Measurements from ENCODE around the gene BAD. TPM values are rescaled to one million over a fixed set of nuclear protein-coding genes. Genes with fewer than 3 reads are reported as not detected.

The BAD gene
- total and polyA plus RNA-seq, 2 of the 13 experiments (the other 11 are each of a cell fraction or from before 2014, with no cell fraction given), result 17.9 to 28.5 TPM

DNA sequence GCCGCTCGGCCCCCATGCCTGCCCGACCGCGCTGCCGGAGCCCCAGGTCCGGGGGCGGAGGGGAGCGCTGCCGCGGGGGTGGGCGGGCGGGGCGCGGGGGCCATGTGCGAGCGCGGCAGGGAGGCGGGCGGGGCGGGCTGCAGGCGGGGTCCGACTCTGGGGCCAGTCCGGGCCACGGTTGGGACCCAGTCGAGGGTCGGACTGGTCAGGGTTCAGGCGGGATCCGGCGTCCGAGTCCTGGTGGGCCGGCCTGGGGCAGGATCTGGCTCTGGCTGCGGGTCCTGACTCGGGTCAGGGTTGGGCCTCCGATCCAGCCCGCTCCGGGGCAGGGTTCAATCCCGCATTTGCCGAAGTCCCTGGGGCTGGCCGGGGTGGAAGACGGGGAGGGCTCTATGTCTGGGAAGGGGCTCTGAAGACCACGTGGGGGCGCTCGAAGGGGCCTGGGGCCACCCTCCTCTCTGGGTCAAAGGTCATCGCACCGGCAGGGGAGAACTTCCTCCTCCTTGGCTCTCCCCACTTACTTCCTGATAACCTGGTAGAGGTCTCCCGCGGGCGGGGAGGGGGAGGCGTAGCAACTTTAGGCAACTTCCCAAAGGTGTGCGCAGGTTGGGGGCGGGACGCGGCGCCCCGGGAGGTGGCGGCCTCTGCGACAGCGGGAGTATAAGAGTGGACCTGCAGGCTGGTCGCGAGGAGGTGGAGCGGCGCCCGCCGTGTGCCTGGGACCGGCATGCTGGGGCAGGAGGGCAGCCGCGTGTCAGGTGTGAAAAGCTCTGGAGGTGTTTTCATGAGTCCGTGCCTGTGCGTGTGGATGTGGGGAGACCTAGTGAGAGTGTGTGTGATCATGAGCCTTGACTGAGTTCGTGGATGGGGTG lies 21.5 kb upstream of the BAD start (continued):
- TF ChIP-seq, protein P1, sequence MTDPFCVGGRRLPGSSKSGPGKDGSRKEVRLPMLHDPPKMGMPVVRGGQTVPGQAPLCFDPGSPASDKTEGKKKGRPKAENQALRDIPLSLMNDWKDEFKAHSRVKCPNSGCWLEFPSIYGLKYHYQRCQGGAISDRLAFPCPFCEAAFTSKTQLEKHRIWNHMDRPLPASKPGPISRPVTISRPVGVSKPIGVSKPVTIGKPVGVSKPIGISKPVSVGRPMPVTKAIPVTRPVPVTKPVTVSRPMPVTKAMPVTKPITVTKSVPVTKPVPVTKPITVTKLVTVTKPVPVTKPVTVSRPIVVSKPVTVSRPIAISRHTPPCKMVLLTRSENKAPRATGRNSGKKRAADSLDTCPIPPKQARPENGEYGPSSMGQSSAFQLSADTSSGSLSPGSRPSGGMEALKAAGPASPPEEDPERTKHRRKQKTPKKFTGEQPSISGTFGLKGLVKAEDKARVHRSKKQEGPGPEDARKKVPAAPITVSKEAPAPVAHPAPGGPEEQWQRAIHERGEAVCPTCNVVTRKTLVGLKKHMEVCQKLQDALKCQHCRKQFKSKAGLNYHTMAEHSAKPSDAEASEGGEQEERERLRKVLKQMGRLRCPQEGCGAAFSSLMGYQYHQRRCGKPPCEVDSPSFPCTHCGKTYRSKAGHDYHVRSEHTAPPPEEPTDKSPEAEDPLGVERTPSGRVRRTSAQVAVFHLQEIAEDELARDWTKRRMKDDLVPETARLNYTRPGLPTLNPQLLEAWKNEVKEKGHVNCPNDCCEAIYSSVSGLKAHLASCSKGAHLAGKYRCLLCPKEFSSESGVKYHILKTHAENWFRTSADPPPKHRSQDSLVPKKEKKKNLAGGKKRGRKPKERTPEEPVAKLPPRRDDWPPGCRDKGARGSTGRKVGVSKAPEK (CRISPR knock-in tag; IDR thresholded peaks at IDR 0.05; ENCODE audit: borderline replicate concordance), result peak; percentile 44; the same call in 1 of the 2 replicates
- TF ChIP-seq GZF1 (CRISPR knock-in tag; IDR thresholded peaks at IDR 0.05) (peak; percentile 79; the same call in 1 of the 2 replicates), PBX3 (CRISPR knock-in tag; IDR thresholded peaks at IDR 0.05; ENCODE audit: borderline replicate concordance) (no peak)
- TF ChIP-seq, protein P2, sequence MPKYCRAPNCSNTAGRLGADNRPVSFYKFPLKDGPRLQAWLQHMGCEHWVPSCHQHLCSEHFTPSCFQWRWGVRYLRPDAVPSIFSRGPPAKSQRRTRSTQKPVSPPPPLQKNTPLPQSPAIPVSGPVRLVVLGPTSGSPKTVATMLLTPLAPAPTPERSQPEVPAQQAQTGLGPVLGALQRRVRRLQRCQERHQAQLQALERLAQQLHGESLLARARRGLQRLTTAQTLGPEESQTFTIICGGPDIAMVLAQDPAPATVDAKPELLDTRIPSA (CRISPR knock-in tag; IDR thresholded peaks at IDR 0.05; ENCODE audit: borderline replicate concordance), result no peak
